HFF-Myc (cell line): Measurements from ENCODE around the gene KAZN.

Source experiments
- DNase-seq: peaks from one replicate; pipeline ENCODE4 v3.0.0-alpha.2; 2011; ENCODE audit warnings: low read depth; ENCODE audit errors: extremely low read depth
- H3K4me3 ChIP-seq: replicated peaks from 2 replicates; pipeline ENCODE4 v1.5.1; 2011; ENCODE audit warnings: low read depth, mild to moderate bottlenecking, control low read depth, low read length
- TF ChIP-seq, protein P1 (sequence below): IDR thresholded peaks from 2 replicates; pipeline ENCODE4 v1.5.1; 2012; ENCODE audit warnings: mild to moderate bottlenecking, low read depth, low read length, control low read depth; ENCODE audit errors: missing control alignments

Gene KAZN

DNA sequence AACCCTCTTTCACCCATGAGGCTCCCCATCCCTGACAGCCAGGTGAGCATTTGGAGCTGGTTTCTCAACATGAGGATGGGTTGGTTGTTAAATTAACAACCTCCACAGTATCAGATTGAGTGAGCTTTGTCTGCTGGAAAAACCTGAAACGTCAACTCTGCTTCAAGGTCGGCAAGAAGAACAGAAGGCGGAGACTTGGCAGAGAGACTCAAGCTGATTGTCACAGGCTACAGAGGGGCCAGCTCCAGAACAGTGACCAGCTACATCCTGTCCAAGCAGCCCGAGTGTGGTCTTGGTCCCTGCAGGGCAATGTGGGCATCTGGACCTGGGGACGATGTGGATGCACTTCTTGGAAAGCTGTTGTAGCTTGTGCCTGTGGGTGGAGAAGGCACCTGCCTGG lies 518.5 kb downstream of the KAZN start:
- no peak overlapping the region for H3K4me3 ChIP-seq
- TF ChIP-seq, protein P1, sequence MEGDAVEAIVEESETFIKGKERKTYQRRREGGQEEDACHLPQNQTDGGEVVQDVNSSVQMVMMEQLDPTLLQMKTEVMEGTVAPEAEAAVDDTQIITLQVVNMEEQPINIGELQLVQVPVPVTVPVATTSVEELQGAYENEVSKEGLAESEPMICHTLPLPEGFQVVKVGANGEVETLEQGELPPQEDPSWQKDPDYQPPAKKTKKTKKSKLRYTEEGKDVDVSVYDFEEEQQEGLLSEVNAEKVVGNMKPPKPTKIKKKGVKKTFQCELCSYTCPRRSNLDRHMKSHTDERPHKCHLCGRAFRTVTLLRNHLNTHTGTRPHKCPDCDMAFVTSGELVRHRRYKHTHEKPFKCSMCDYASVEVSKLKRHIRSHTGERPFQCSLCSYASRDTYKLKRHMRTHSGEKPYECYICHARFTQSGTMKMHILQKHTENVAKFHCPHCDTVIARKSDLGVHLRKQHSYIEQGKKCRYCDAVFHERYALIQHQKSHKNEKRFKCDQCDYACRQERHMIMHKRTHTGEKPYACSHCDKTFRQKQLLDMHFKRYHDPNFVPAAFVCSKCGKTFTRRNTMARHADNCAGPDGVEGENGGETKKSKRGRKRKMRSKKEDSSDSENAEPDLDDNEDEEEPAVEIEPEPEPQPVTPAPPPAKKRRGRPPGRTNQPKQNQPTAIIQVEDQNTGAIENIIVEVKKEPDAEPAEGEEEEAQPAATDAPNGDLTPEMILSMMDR, result no peak
- no peak for DNase-seq

DNA sequence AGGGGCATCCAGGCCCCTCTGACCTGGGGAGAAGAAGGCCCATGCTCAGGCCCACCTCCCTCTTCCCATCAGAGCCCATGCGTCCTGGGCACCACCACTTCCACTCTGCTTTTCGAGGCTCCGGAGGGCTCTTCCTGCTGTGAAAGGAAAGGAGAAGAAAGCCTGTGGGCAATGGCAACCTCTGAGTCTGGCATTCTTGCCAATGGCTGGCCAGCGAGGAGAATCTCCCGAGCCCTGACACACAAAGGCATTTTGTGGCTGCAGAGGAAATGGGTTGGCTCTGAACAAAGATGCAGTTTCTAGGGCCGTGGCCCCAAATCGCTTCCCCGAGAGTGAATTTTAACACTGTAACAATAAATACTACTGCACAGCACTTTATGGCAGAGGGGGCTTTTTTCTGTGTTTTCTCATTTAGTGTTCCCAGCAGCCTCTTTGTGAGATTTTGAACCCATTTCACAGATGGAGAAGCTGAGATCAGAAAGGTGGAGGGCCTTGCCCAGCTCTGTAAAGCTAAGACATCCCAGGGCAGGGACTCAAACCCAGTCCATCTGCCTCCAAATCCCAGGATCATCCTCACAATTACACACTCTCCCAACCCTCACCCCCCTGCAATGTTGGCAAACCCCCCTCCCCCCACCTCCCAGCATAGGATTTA lies 519.3 kb downstream of the KAZN start:
- no peak overlapping the region for H3K4me3 ChIP-seq
- TF ChIP-seq, protein P1, result no peak
- no peak for DNase-seq

DNA sequence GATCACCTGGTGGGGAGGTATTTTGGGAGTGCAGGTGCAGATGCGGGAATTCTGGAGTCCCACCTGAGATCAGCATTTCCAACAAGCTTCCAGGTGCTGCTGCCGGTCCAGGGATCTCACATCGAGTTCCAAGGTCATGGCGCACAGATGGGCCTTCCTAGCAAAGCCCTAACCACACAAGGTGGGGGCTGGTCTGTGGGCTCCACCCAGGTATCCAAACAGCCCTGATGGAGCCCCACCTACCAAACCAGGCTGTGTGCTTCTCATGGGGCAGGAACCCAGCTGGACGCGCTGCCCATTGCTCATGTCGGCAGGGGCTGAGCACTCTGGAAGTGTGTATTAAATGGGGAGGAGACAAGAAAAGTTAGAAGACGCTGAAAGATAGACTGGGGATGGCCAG lies 520.1 kb downstream of the KAZN start:
- DNase-seq, result no peak
- no peak overlapping the region for H3K4me3 ChIP-seq
- TF ChIP-seq, protein P1, result no peak

DNA sequence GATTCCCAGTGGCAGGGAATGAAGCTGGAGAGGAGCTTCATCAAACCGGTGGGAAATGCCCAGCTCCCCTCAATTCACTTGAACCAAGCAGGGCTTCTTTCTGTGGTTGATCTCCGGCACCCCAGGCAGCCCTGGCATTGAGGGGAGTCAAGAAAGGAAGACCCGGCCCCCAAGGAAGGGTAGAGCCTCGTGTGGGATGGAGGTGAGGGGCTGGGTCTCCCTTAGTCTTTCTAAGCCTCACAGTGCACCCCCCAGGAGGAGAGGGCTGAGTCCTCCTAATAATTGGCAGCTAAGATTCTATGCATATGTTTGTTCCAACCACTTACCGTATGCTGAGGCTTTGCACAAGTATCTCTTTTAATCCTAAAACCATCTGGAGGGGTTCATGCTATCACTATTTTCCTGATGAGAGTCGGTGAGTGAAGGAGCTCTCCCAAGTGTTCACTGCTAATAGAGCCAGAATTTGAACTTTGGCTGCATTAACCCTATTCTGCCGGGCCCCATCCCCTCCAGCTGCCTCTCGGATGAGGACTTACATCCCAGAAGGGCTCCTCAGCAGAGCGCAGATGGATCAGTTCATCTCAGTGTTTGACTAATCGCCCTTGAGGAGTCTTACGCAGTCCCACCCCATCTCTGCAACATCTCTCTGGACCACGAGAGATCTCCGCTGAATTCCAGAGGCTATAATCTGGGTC lies 521.9 kb downstream of the KAZN start:
- DNase-seq, result no peak
- H3K4me3 ChIP-seq, result no peak overlapping the region

DNA sequence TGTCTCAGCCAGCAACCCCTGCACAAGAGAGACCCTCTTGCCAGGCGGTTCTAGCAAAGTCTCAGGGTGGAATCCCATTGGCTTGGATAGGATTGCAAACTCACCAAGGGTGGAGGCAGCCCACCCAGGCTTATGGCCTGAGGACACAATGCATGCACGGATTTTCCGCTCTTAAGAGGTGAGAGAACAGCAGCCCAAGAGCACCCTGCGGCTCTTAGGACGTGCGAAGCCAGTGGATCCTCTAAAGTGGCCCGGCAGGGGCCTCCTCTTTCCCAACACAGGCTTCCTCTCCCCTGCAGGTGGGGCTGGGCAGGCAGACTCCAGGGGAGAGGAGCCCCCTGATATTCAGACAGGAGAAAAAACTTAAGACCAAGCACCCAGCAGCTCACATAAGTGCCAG lies 523.8 kb downstream of the KAZN start:
- TF ChIP-seq, protein P1, result no peak

More for the DNA sequence above, 521.9 kb downstream of the KAZN start:
- TF ChIP-seq, protein P1, result no peak

DNA sequence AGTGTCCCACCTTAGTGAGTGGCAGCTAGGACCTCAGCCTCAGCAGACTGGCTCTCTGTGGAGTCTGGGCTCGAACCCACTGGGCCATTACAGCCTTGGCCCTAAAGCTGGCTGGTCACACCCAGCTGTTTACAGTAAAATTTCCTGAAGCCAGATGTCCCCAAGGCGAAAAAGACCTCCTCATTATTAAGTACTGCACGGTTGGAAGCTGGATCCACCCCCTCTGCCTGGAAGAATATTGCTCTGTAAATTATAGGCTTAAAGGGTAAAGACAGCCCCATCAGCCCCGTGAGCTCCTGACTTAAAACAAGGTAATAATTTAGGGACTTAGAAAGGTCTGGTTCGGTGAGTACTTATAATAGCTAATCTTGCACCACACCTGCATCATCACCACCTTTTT lies 524.8 kb downstream of the KAZN start:
- no peak for DNase-seq
- TF ChIP-seq, protein P1, result no peak
- no peak overlapping the region for H3K4me3 ChIP-seq

More for the DNA sequence above, 523.8 kb downstream of the KAZN start:
- H3K4me3 ChIP-seq, result no peak overlapping the region
- no peak for DNase-seq
